HG03159 (cell line): ENCODE data around the gene GFI1.
A peak's percentile ranks its signal among the peaks of the same experiment; 100 is the strongest.

Experiments used
- ATAC-seq: cut with Tn5 transposase; IDR thresholded peaks from one replicate; pipeline ENCODE4 v1.9.1; 2021; ENCODE audit warnings: mild to moderate bottlenecking, moderate library complexity; ENCODE audit not compliant: unreplicated experiment

GFI1 gene

DNA sequence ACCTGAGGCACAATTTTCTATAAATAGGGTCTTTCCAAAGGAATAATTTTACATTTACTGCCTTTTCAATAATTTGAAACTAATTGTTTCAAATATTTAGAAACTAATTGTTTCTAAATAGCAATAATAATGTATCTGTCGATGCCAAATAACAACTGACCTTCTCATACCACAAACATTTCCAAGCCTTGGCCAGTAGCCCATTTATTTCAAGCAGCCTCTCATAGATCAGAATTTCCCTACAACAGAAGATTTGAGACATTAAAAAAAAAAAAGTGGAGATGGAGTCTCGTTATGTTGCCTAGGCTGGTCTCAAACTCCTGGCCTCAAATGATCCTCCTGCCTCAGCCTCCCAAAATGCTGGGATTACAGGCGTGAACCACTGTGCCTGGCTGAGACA lies 2.1 kb upstream of the GFI1 start:
- ATAC-seq = no peak

- ATAC-seq = no peak
Measured at GRCh38 chr1:92488416-92488815, 1.7 kb upstream of the GFI1 start.

DNA sequence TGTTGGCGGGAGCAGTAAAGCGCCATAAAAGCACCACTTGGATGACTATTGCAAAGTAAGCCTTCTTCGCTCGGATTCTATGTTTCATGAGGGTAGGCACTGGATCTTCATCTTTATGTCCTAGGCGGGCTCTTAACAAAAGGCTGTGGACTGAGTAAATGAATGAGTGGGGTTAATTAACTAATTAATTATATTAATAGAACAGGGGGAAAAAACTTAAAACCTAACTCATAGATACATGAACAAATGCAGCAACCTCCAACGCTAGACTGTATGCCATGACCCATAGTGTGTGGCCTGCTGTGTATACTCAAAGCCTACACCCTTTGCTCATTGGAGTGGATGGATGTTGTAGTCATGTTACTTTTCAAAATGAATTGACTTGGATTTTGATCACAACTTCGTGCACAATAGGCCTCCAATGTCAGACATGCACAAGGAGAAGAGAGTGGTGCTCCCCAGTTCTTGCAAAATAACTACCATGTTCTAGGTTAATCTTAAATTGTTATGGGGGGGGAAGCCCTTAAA lies 417 bp upstream of the GFI1 start:
- ATAC-seq = no peak

- ATAC-seq = peak; percentile 56
Measured at GRCh38 chr1:92485381-92486250, 1.1 kb downstream of the GFI1 start.

GRCh38 chr1:92484472-92485380 lies 2.0 kb downstream of the GFI1 start:
- peak; percentile 26 for ATAC-seq

DNA sequence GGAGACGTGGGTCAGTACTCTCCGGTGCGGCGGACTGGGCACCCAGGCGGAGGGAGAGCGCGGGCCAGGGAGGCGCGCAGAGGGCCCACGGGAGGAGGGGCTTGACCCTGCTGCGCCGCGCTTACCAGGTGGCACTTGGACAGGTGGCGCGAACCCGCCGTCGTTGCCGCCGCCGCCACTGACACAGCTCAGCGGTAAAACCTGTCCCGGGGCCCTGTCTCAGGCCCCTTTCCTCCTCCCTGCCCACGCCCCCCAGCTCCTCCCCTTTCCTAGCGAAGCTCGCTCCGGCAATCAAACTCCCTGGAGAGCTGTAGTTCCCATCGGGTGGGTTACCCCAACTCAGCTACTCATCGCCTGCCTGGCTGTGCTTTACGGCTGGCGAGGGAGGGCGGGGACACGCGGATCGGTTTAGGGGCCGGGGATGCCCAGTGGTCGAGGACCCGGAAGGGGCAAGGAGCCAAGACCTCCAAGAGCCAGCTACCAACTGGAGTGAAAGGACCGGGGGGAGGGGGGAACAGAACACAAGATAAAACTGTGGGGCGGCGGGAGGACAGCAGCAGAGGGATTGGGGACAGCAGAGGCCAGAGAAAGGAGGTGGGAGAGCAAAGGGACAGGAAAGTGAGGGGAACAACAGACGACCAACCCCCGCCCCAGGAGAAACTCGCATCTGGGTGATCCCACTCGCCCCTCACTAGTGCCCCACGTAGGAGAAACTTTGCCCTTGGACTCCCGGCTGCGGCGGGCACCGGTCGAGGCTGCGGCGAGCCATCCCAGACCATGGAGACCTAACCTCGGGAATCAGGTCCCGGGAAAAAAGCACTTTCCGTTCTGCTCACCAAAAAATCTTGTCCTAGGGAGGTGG lies 2.9 kb downstream of the GFI1 start:
- no peak for ATAC-seq

- no peak for ATAC-seq
Measured at GRCh38 chr1:92482665-92483609, 3.8 kb downstream of the GFI1 start.

- no peak for ATAC-seq
Measured at GRCh38 chr1:92481971-92482664, 4.6 kb downstream of the GFI1 start.

DNA sequence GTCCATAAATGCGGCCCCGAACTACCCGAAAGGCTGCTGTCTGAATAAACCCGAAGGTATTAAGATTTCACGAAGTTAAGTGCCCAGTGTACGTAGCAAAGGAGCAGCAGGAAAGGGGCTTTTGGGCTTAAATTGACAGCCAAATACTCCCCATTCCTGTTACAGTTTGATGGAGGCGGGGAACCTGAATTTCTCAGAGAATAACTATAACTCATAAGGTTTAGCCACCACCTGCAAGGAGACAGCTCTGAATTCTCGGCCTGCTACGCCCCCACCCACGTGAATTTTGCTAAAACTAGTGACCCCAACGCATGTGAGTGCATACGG lies 5.2 kb downstream of the GFI1 start:
- no peak for ATAC-seq

DNA sequence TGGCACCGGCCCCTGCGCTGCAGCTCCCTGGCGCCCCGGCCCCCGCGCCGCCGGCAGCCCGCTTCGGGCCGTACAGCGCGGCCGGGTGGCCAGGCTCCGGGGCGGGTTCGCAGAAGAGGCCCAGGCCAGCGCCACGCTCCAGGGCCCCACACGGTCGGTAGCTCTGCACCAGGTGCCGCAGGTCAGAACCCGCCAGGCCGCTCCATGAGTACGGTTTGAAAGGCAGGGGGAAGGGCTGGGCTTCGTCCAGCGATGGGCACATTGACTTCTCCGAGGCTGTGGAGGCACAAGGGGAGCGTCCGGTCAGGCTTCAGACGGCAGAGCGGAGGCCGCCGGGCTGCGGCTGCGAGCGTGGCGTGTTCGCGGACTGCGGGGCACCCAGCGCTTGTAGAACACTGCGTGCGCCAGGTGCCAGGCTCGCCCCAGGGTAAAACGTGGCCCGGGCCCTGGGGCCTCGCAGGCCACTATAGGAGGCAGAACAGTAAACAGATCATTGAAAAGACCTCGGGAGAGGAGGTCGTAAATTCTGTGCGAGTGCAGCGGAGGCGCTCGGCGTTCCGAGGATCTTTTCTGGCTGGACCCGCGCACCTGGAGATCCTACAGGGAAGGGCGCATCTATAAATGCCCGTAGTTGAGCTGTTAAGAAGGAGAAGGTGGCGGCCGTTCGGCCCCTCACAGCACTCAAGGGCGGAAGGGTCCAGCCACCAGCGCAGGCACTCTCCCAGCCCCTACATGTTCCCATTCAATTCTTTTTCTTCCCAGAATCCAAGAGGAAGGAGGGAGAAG lies 5.7 kb downstream of the GFI1 start:
- no peak for ATAC-seq

- ATAC-seq = no peak
Measured at GRCh38 chr1:92480200-92480812, 6.4 kb downstream of the GFI1 start.

- no peak for ATAC-seq
Measured at GRCh38 chr1:92479587-92479986, 7.1 kb downstream of the GFI1 start.

DNA sequence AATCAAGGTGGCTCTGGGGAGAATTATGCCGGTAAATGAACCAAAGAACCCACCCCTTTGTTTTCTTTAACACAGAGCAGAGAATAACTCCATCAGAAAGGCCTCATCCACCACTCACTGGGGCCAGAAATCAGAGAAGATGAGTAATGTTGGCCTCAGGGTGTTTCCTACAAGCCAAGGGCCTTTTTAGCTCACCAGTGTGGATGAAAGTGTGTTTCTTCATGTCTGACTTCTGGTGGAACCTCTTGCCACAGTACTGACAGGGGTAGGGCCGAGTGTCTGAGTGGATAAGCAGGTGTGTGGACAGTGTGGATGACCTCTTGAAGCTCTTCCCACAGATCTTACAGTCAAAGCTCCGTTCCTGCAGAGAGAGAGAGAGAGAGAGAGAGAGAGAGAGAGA lies 8.3 kb downstream of the GFI1 start:
- ATAC-seq = no peak

DNA sequence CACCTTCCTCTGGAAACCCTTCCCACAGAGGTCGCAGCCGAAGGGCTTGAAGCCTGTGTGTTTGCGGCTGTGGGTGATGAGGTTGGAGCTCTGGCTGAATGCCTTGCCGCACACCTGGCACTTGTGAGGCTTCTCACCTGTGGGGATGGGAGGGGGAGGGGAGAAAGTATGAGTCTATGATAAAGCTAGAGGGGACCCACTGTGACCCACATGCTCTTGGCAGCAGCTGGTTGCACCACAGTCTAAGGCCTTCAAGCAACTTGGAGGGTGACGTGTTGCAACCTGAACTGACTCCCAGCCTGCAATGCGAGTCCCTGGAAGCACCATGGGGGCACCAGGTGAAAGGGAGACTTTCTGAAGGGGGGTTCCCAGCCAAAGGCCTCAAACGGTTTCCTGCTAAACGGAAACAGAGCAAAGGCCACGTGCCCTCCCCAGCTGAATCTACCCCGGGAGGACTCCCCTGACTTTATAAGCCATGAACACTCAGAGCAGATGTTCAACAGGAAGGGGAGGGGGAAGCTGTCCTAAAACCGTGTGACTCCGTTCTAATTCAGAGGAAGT lies 10.6 kb downstream of the GFI1 start:
- peak; percentile 55 for ATAC-seq

- no peak for ATAC-seq
Measured at GRCh38 chr1:92475029-92475428, 11.7 kb downstream of the GFI1 start.

DNA sequence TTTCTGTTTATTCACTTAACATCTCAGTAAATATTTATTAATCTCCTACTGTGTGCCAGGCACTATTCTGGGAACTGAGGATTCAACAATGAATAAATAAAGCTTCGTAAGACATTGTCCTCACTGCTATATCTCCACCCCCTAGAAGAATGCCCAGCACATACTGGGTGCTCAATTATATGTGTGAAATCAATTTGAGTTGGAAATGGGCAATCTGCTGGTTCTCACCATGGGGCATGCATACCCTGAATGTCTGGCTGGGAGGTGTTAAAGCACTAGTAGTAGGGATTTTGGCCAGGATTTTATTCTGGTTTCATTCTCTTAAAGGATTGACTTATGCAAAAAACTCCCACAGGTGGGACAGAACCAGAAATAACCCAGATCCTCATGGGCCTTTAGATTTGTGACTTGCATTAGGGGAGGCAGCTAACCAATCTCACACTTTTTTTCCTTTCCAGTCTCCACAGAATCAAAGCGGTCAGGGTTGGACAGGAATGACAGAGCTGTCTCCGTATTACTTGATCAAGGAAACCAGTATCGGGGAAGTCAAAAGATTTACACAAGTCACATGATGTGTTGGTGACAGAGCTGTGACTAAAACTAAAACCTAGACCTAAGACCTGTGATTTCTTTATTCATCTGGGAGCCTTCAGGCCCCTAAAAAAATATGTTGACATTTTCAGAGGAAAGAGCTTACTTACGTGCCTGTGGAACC lies 12.8 kb downstream of the GFI1 start:
- no peak for ATAC-seq

- no peak for ATAC-seq
Measured at GRCh38 chr1:92470216-92470615, 16.5 kb downstream of the GFI1 start.
